H9 (cell line): ENCODE results near the gene GCHFR. TPM values are rescaled to one million over a fixed set of nuclear protein-coding genes. Genes with fewer than 3 reads are reported as not detected.
A peak's percentile ranks its signal among the peaks of the same experiment; 100 is the strongest.

ENCODE experiments used
- DNase-seq: peaks from one replicate; pipeline ENCODE4 v3.0.0-alpha.2; 2017
- H2AFZ ChIP-seq: one replicate; pipeline ENCODE4 v1.6.1; 2013; ENCODE audit warnings: mild to moderate bottlenecking, low read length, control low read depth, moderate library complexity
- H2AK5ac ChIP-seq: 2 replicates; pipeline ENCODE4 v1.6.1; 2013; ENCODE audit warnings: low read length, control low read depth, mixed read lengths; ENCODE audit not compliant: insufficient read length
- H2BK120ac ChIP-seq: one replicate; pipeline ENCODE4 v1.6.1; 2013; ENCODE audit warnings: low read depth, mild to moderate bottlenecking, low read length, control low read depth, inconsistent platforms; ENCODE audit not compliant: poor library complexity, severe bottlenecking
- H2BK12ac ChIP-seq: 2 replicates; pipeline ENCODE4 v1.6.1; 2013; ENCODE audit warnings: low read length, control low read depth, mixed read lengths, low read depth; ENCODE audit not compliant: insufficient read length
- H2BK15ac ChIP-seq: 2 replicates; pipeline ENCODE4 v1.6.1; 2013; ENCODE audit warnings: low read depth, low read length, control low read depth
- H2BK20ac ChIP-seq: one replicate; pipeline ENCODE4 v1.6.1; 2013; ENCODE audit warnings: low read depth, mild to moderate bottlenecking, low read length, control low read depth, inconsistent platforms; ENCODE audit not compliant: poor library complexity, severe bottlenecking
- H2BK5ac ChIP-seq: 2 replicates; pipeline ENCODE4 v1.6.1; 2013; ENCODE audit warnings: low read length, control low read depth, mixed read lengths; ENCODE audit not compliant: insufficient read length
- H3K14ac ChIP-seq: 2 replicates; pipeline ENCODE4 v1.6.1; 2013; ENCODE audit warnings: low read length, control low read depth; ENCODE audit not compliant: insufficient read depth
- H3K18ac ChIP-seq: 2 replicates; pipeline ENCODE4 v1.6.1; 2013; ENCODE audit warnings: low read depth, mild to moderate bottlenecking, mixed read lengths, low read length, control low read depth; ENCODE audit not compliant: insufficient read length
- H3K23ac ChIP-seq: 2 replicates; pipeline ENCODE4 v1.6.1; 2013; ENCODE audit warnings: low read length, control low read depth, mixed read lengths, low read depth; ENCODE audit not compliant: insufficient read length
- H3K23me2 ChIP-seq: 2 replicates; pipeline ENCODE4 v1.6.1; 2013; ENCODE audit warnings: low read depth, mild to moderate bottlenecking, mixed read lengths, low read length, control low read depth; ENCODE audit not compliant: insufficient read length, poor library complexity, severe bottlenecking
- H3K27ac ChIP-seq: 2 replicates; pipeline ENCODE4 v1.5.1; 2013; ENCODE audit warnings: low read length, control low read depth, mixed read lengths, low read depth; ENCODE audit not compliant: insufficient read length
- H3K27me3 ChIP-seq: 2 replicates; pipeline ENCODE4 v1.6.1; 2013; ENCODE audit warnings: low read length, control low read depth, inconsistent platforms; ENCODE audit not compliant: insufficient read depth
- H3K4ac ChIP-seq: 2 replicates; pipeline ENCODE4 v1.6.1; 2013; ENCODE audit warnings: low read depth, mild to moderate bottlenecking, control low read depth, inconsistent platforms, low read length, moderate library complexity
- H3K4me1 ChIP-seq: 2 replicates; pipeline ENCODE4 v1.6.1; 2013; ENCODE audit warnings: low read length, control low read depth, inconsistent platforms; ENCODE audit not compliant: insufficient read depth
- H3K4me2 ChIP-seq: 2 replicates; pipeline ENCODE4 v1.6.1; 2013; ENCODE audit warnings: low read length, control low read depth, mixed read lengths; ENCODE audit not compliant: insufficient read length, insufficient read depth
- H3K56ac ChIP-seq: 2 replicates; pipeline ENCODE4 v1.6.1; 2013; ENCODE audit warnings: low read depth, mild to moderate bottlenecking, mixed read lengths, low read length, control low read depth; ENCODE audit not compliant: insufficient read length
- H3K79me1 ChIP-seq: 2 replicates; pipeline ENCODE4 v1.6.1; 2013; ENCODE audit warnings: low read depth, mild to moderate bottlenecking, moderate library complexity, low read length, control low read depth, inconsistent platforms; ENCODE audit not compliant: insufficient read depth, poor library complexity, severe bottlenecking
- H3K79me2 ChIP-seq: 2 replicates; pipeline ENCODE4 v1.6.1; 2013; ENCODE audit warnings: low read length, control low read depth, inconsistent platforms; ENCODE audit not compliant: insufficient read depth
- H3K9ac ChIP-seq: 2 replicates; pipeline ENCODE4 v1.6.1; 2013; ENCODE audit warnings: low read length, control low read depth, mixed read lengths; ENCODE audit not compliant: insufficient read length; ENCODE audit errors: extremely low read depth
- H3K9me3 ChIP-seq: one replicate; pipeline ENCODE4 v1.6.1; 2013; ENCODE audit warnings: low read depth, low read length, inconsistent platforms; ENCODE audit not compliant: control insufficient read depth
- H3T11ph ChIP-seq: one replicate; pipeline ENCODE4 v1.6.1; 2013; ENCODE audit warnings: mild to moderate bottlenecking, low read length, control low read depth, inconsistent platforms
- H4K20me1 ChIP-seq: one replicate; pipeline ENCODE4 v1.6.1; 2013; ENCODE audit not compliant: control insufficient read depth, insufficient read length, insufficient read depth
- H4K5ac ChIP-seq: 2 replicates; pipeline ENCODE4 v1.6.1; 2013; ENCODE audit warnings: low read depth, mild to moderate bottlenecking, mixed read lengths, low read length, control low read depth; ENCODE audit not compliant: insufficient read length
- H4K8ac ChIP-seq: replicated peaks from 2 replicates; pipeline ENCODE4 v1.6.1; 2013; ENCODE audit warnings: low read length, control low read depth, mixed read lengths, low read depth; ENCODE audit not compliant: insufficient read length
- H4K91ac ChIP-seq: 2 replicates; pipeline ENCODE4 v1.6.1; 2013; ENCODE audit warnings: low read depth, mild to moderate bottlenecking, moderate library complexity, mixed read lengths, low read length, control low read depth; ENCODE audit not compliant: insufficient read length
- H3K27ac Mint-ChIP-seq, 3 experiments: 2 replicates in 2 of 3; 3 replicates in 1 of 3; pipeline ENCODE4 v1.8.0; 2020 to 2021; ENCODE audit warnings: mixed read lengths in 3 of 3, mild to moderate bottlenecking in 1 of 3, moderate library complexity in 1 of 3
- H3K27me3 Mint-ChIP-seq: 2 replicates; pipeline ENCODE4 v1.8.0; 2021; ENCODE audit warnings: low read depth, mild to moderate bottlenecking, moderate library complexity, mixed read lengths
- H3K36me3 Mint-ChIP-seq, 3 experiments: 2 replicates in 2 of 3; 3 replicates in 1 of 3; pipeline ENCODE4 v1.8.0; 2020 to 2021; ENCODE audit warnings: low read depth in 3 of 3, mixed read lengths in 3 of 3; ENCODE audit not compliant: insufficient read depth in 1 of 3
- H3K4me1 Mint-ChIP-seq, 2 experiments: 2 replicates each; pipeline ENCODE4 v1.8.0; 2020; ENCODE audit warnings: mixed read lengths in 2 of 2
- H3K4me3 Mint-ChIP-seq, 2 experiments: 2 replicates in 1 of 2; 3 replicates in 1 of 2; pipeline ENCODE4 v1.8.0; 2020 to 2021; ENCODE audit warnings: mild to moderate bottlenecking in 2 of 2, mixed read lengths in 2 of 2, moderate library complexity in 1 of 2
- H3K9me3 Mint-ChIP-seq, 2 experiments: 2 replicates in 1 of 2; 3 replicates in 1 of 2; pipeline ENCODE4 v1.8.0; 2020; ENCODE audit warnings: mild to moderate bottlenecking in 2 of 2, mixed read lengths in 2 of 2, moderate library complexity in 1 of 2
- WGBS: extraction: QIAGEN DNeasy Blood & Tissue Kit; methylation state at CpG from one replicate; pipeline ENCODE4 v1.1.7; 2013; ENCODE audit warnings: missing lambda C conversion rate, low lambda C conversion rate, mixed read lengths; ENCODE audit not compliant: insufficient read length; ENCODE audit errors: extremely low coverage; 5-methylcytosine and 5-hydroxymethylcytosine counted together
- total RNA-seq: library from RNA; stranded (reverse); gene quantifications from 2 replicates; pipeline ENCODE4 v1.2.1, GENCODE V29; 2021
- TF ChIP-seq, protein P1 (sequence below): fragments of 200-600 bp; sonication (generic); conservative IDR thresholded peaks from 3 replicates; pipeline ENCODE4 v1.8.0; 2021; ENCODE audit warnings: antibody characterized with exemption, mild to moderate bottlenecking

The GCHFR gene
- total RNA-seq, 1 experiment from 2014 or later, result 37.0 TPM

GRCh38 chr15:40756938-40757337, 6.9 kb upstream of the GCHFR start:
- Mint-ChIP-seq H3K27ac (peak overlapping the region; percentile 12 to 52 (median 17); a peak in 2 of 7 replicates), H3K4me1 (peaks cover 8 to 18% of the 10 kb centered on the region in 2 experiments), H3K27me3 (no peaks in the 10 kb centered on the region), H3K9me3 (no peaks in the 10 kb centered on the region), H3K4me3 (0 out of 5 replicates have a peak overlapping the region, but pooled peaks of 1 of the 2 experiments have one; percentile 16), H3K36me3 (peaks cover 0 to 5% (median 1%) of the 10 kb centered on the region in 3 experiments; a peak in 3 of 7 replicates)
- TF ChIP-seq, protein P1, sequence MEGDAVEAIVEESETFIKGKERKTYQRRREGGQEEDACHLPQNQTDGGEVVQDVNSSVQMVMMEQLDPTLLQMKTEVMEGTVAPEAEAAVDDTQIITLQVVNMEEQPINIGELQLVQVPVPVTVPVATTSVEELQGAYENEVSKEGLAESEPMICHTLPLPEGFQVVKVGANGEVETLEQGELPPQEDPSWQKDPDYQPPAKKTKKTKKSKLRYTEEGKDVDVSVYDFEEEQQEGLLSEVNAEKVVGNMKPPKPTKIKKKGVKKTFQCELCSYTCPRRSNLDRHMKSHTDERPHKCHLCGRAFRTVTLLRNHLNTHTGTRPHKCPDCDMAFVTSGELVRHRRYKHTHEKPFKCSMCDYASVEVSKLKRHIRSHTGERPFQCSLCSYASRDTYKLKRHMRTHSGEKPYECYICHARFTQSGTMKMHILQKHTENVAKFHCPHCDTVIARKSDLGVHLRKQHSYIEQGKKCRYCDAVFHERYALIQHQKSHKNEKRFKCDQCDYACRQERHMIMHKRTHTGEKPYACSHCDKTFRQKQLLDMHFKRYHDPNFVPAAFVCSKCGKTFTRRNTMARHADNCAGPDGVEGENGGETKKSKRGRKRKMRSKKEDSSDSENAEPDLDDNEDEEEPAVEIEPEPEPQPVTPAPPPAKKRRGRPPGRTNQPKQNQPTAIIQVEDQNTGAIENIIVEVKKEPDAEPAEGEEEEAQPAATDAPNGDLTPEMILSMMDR, result no peak
- H3K4me2 ChIP-seq, result no peak overlapping the region
- H2BK12ac ChIP-seq, result no peak overlapping the region
- no peak overlapping the region for H3K27ac ChIP-seq
- H2BK5ac ChIP-seq, result no peak overlapping the region
- H3K79me1 ChIP-seq, result no peaks in the 10 kb centered on the region
- H2BK20ac ChIP-seq, result no peak overlapping the region
- no peak overlapping the region for H3T11ph ChIP-seq
- no peak overlapping the region for H3K14ac ChIP-seq
- H2BK15ac ChIP-seq, result no peak overlapping the region
- H4K8ac ChIP-seq, result no peak overlapping the region
- H3K9me3 ChIP-seq, result no peaks in the 10 kb centered on the region
- no peak overlapping the region for H3K9ac ChIP-seq
- H2AK5ac ChIP-seq, result no peak overlapping the region
- H4K91ac ChIP-seq, result no peak overlapping the region
- WGBS, result no CpG with 5 or more reads among the region's 6 CpGs
- no peaks in the 10 kb centered on the region for H3K79me2 ChIP-seq
- no peak overlapping the region for H3K18ac ChIP-seq
- H3K23ac ChIP-seq, result no peak overlapping the region
- H2AFZ ChIP-seq, result no peak overlapping the region
- H3K27me3 ChIP-seq, result no peaks in the 10 kb centered on the region
- H3K4me1 ChIP-seq, result no peaks in the 10 kb centered on the region
- H3K4ac ChIP-seq, result no peak overlapping the region
- peaks cover 3% of the 10 kb centered on the region for H3K23me2 ChIP-seq
- H4K5ac ChIP-seq, result no peak overlapping the region
- no peak overlapping the region for H3K56ac ChIP-seq
- no peak overlapping the region for H2BK120ac ChIP-seq
- DNase-seq, result no peak
- H4K20me1 ChIP-seq, result no peaks in the 10 kb centered on the region
